GM23338 (cell line): ENCODE results near the gene TCF3. TPM values are rescaled to one million over a fixed set of nuclear protein-coding genes. Genes with fewer than 3 reads are reported as not detected.

Experiments used
- ATAC-seq: fragments of 200-7000 bp; cut with Tn5 transposase; 3 replicates; pipeline ENCODE4 v1.9.1; 2020
- DNase-seq: peaks from one replicate; pipeline ENCODE4 v3.0.0-alpha.2; 2015; ENCODE audit warnings: low spot score
- H2AFZ ChIP-seq: fragments of 200-600 bp; sonication (generic); 2 replicates; pipeline ENCODE4 v1.8.0; 2016; ENCODE audit warnings: antibody characterized with exemption, mild to moderate bottlenecking, moderate library complexity
- H3F3A ChIP-seq: fragments of 200-600 bp; sonication (generic); replicated peaks from 2 replicates; pipeline ENCODE4 v1.8.0; 2017; ENCODE audit warnings: antibody characterized with exemption, mixed run types, low read depth
- H3K27ac ChIP-seq: fragments of 200-600 bp; sonication (generic); 2 replicates; pipeline ENCODE4 v1.6.1; 2016; ENCODE audit warnings: low read depth
- H3K27me3 ChIP-seq: fragments of 200-600 bp; sonication (generic); 2 replicates; pipeline ENCODE4 v1.8.0; 2016; ENCODE audit warnings: mild to moderate bottlenecking, mixed run types, moderate library complexity; ENCODE audit not compliant: insufficient read depth
- H3K36me3 ChIP-seq: fragments of 200-600 bp; sonication (generic); 2 replicates; pipeline ENCODE4 v1.8.0; 2016; ENCODE audit warnings: mild to moderate bottlenecking; ENCODE audit not compliant: insufficient read depth
- H3K4me1 ChIP-seq: fragments of 200-600 bp; sonication (generic); 2 replicates; pipeline ENCODE4 v1.8.0; 2016; ENCODE audit warnings: mild to moderate bottlenecking, moderate library complexity; ENCODE audit not compliant: insufficient read depth
- H3K4me2 ChIP-seq: fragments of 200-600 bp; sonication (generic); 2 replicates; pipeline ENCODE4 v1.7.1; 2017; ENCODE audit warnings: mixed run types
- H3K4me3 ChIP-seq: fragments of 200-600 bp; sonication (generic); 2 replicates; pipeline ENCODE4 v1.6.1; 2016; ENCODE audit warnings: mixed run types
- H3K79me2 ChIP-seq: fragments of 200-600 bp; sonication (generic); replicated peaks from 2 replicates; pipeline ENCODE4 v1.8.0; 2017; ENCODE audit warnings: mild to moderate bottlenecking; ENCODE audit not compliant: insufficient read depth
- H3K9me2 ChIP-seq: fragments of 200-600 bp; sonication (generic); 2 replicates; pipeline ENCODE4 v1.8.0; 2017; ENCODE audit not compliant: insufficient read depth
- H4K20me1 ChIP-seq: fragments of 200-600 bp; sonication (generic); replicated peaks from 2 replicates; pipeline ENCODE4 v1.8.0; 2017; ENCODE audit warnings: mild to moderate bottlenecking; ENCODE audit not compliant: insufficient read depth
- H3K27ac Mint-ChIP-seq: 2 replicates; pipeline ENCODE4 v1.8.0; 2020; ENCODE audit warnings: inconsistent platforms, mild to moderate bottlenecking, moderate library complexity, mixed read lengths
- H3K27me3 Mint-ChIP-seq: 3 replicates; pipeline ENCODE4 v1.8.0; 2022; ENCODE audit warnings: low read depth, mild to moderate bottlenecking, moderate library complexity, mixed read lengths, inconsistent platforms; ENCODE audit not compliant: insufficient read depth, poor library complexity
- H3K36me3 Mint-ChIP-seq: 3 replicates; pipeline ENCODE4 v1.8.0; 2021; ENCODE audit warnings: low read depth, mild to moderate bottlenecking, inconsistent platforms, moderate library complexity, mixed read lengths
- H3K4me1 Mint-ChIP-seq: 3 replicates; pipeline ENCODE4 v1.8.0; 2020; ENCODE audit warnings: mild to moderate bottlenecking, inconsistent platforms, mixed read lengths
- H3K4me3 Mint-ChIP-seq: 3 replicates; pipeline ENCODE4 v1.8.0; 2021; ENCODE audit warnings: moderate library complexity, mild to moderate bottlenecking, inconsistent platforms, mixed read lengths
- H3K9me3 Mint-ChIP-seq: 3 replicates; pipeline ENCODE4 v1.8.0; 2020; ENCODE audit warnings: moderate library complexity, mild to moderate bottlenecking, inconsistent platforms, mixed read lengths
- CREB1 ChIP-seq: fragments of 250-450 bp; sonication (Bioruptor Pico); IDR thresholded peaks from 2 replicates; pipeline ENCODE4 v1.5.0; 2020; ENCODE audit warnings: low read depth, mild to moderate bottlenecking, moderate library complexity
- CTCF ChIP-seq, 2 experiments: fragments of 200-600 bp in 1 of 2; sonication (generic) in 1 of 2; conservative IDR thresholded peaks; 2 replicates each; pipeline versions ENCODE4 v1.5.1 to v1.6.1; 2016 to 2017; ENCODE audit warnings: antibody characterized with exemption in 2 of 2, low read depth in 2 of 2, mild to moderate bottlenecking in 2 of 2, moderate library complexity in 1 of 2
- ETS1 ChIP-seq: IDR thresholded peaks from 2 replicates; pipeline ENCODE4 v1.6.1; 2016; ENCODE audit warnings: antibody characterized with exemption
- EZH2 ChIP-seq: fragments of 200-600 bp; sonication (generic); IDR thresholded peaks from one replicate; pipeline ENCODE4 v1.8.0; 2017; ENCODE audit warnings: antibody characterized with exemption, mild to moderate bottlenecking, low read depth; ENCODE audit not compliant: unreplicated experiment
- EZH2phosphoT487 ChIP-seq: fragments of 200-600 bp; sonication (generic); IDR thresholded peaks from one replicate; pipeline ENCODE4 v1.8.1; 2018; ENCODE audit warnings: antibody characterized with exemption; ENCODE audit not compliant: unreplicated experiment
- JUNB ChIP-seq: IDR thresholded peaks from one replicate; pipeline ENCODE4 v1.6.1; 2016; ENCODE audit warnings: antibody characterized with exemption; ENCODE audit not compliant: unreplicated experiment
- NANOG ChIP-seq: IDR thresholded peaks from 2 replicates; pipeline ENCODE4 v1.6.1; 2016; ENCODE audit warnings: antibody characterized with exemption, borderline replicate concordance
- POLR2AphosphoS5 ChIP-seq: IDR thresholded peaks from 2 replicates; pipeline ENCODE4 v1.6.1; 2016; ENCODE audit warnings: antibody characterized with exemption, low read depth
- REST ChIP-seq: IDR thresholded peaks from one replicate; pipeline ENCODE4 v1.6.1; 2018; ENCODE audit warnings: antibody characterized with exemption; ENCODE audit not compliant: unreplicated experiment
- STAT1 ChIP-seq: IDR thresholded peaks from one replicate; pipeline ENCODE4 v1.6.1; 2016; ENCODE audit warnings: antibody characterized with exemption; ENCODE audit not compliant: unreplicated experiment
- ZNF114 ChIP-seq: fragments of 250-450 bp; sonication (Bioruptor Pico); IDR thresholded peaks from 2 replicates; pipeline ENCODE4 v1.5.0; 2020; ENCODE audit warnings: mild to moderate bottlenecking, moderate library complexity
- ZNF331 ChIP-seq: fragments of 250-450 bp; sonication (Bioruptor Pico); IDR thresholded peaks from 2 replicates; pipeline ENCODE4 v1.5.0; 2020; ENCODE audit warnings: low read depth, mild to moderate bottlenecking, moderate library complexity
- ZNF462 ChIP-seq: fragments of 250-450 bp; sonication (Bioruptor Pico); IDR thresholded peaks from 2 replicates; pipeline ENCODE4 v1.5.0; 2020; ENCODE audit warnings: mild to moderate bottlenecking, moderate library complexity
- polyA plus RNA-seq: library from polyadenylated mRNA; unstranded; fragments of >200 nt; fragmentation: Nextera tagmentation; extraction: Ambion mirVana; gene quantifications from 2 replicates; pipeline ENCODE4 v1.2.1, GENCODE V29; 2016
- total RNA-seq: library from RNA; depleted of rRNA; stranded (reverse); fragments of >200 nt; shearing (Covaris generic); gene quantifications from 2 replicates; pipeline ENCODE4 v1.2.3, GENCODE V29; 2014

Gene TCF3
- total and polyA plus RNA-seq, 2 experiments from 2014 or later, result 166 to 383 TPM

GRCh38 chr19:1683869-1684572 lies 31.6 kb upstream of the TCF3 start:
- no peak overlapping the region for H2AFZ ChIP-seq
- Mint-ChIP-seq H3K36me3 (no peaks in the 10 kb centered on the region), H3K27me3 (peaks cover 20% of the 10 kb centered on the region), H3K9me3 (no peaks in the 10 kb centered on the region; the same call in 2 of the 3 replicates), H3K4me3 (no peak overlapping the region), H3K27ac (no peak overlapping the region), H3K4me1 (no peaks in the 10 kb centered on the region; the same call in 2 of the 3 replicates)
- H3F3A ChIP-seq, result no peaks in the 10 kb centered on the region
- 0 out of 2 replicates have a peak, but pooled peaks cover 4% of the 10 kb centered on the region for H3K27me3 ChIP-seq
- no peak for DNase-seq
- no peaks in the 10 kb centered on the region for H4K20me1 ChIP-seq
- no peaks in the 10 kb centered on the region for H3K9me2 ChIP-seq
- TF ChIP-seq CTCF (conservative IDR thresholded peaks at IDR 0.05; ENCODE audit: low read depth in 2 of 2) (no peak), ETS1 (no peak), POLR2AphosphoS5 (no peak), STAT1 (no peak), EZH2phosphoT487 (no peak), EZH2 (no peak), NANOG (no peak), JUNB (no peak), REST (no peak), ZNF462 (CRISPR knock-in tag) (no peak), CREB1 (CRISPR knock-in tag) (no peak), ZNF114 (CRISPR knock-in tag) (no peak), ZNF331 (CRISPR knock-in tag) (no peak)
- no peaks in the 10 kb centered on the region for H3K79me2 ChIP-seq
- no peak overlapping the region for H3K4me2 ChIP-seq
- peaks cover 3% of the 10 kb centered on the region; the same call in 1 of the 2 replicates for H3K4me1 ChIP-seq
- ATAC-seq, result no peak
- no peak overlapping the region for H3K27ac ChIP-seq
- no peaks in the 10 kb centered on the region for H3K36me3 ChIP-seq
- no peak overlapping the region for H3K4me3 ChIP-seq
